ENCODE results near the gene PPP1R3D. TPM values are rescaled to one million over a fixed set of nuclear protein-coding genes. Genes with fewer than 3 reads are reported as not detected.

PPP1R3D gene
- total RNA-seq, 1 donor from 2014 or later, result 6.4 TPM

- Mint-ChIP-seq H3K4me1 (ENCODE audit: unreplicated experiment) (no peaks in the 10 kb centered on the region), H3K27me3 (no peaks in the 10 kb centered on the region), H3K27ac (no peak overlapping the region), H3K36me3 (no peaks in the 10 kb centered on the region), H3K9me3 (no peaks in the 10 kb centered on the region), H3K4me3 (no peak overlapping the region)
- no peak for DNase-seq (ENCODE audit: extremely low spot score, unreplicated experiment)
- TF ChIP-seq CTCF (conservative IDR thresholded peaks at IDR 0.05), result no peak
These were observed 27.5 kb downstream of the PPP1R3D start for GRCh38 chr20:59912609-59913008.

GRCh38 chr20:59911041-59911440 is 29.1 kb downstream of the PPP1R3D start:
- H3K4me3 Mint-ChIP-seq, result no peak overlapping the region
- H3K27me3 Mint-ChIP-seq, result peaks cover 3% of the 10 kb centered on the region
- no peaks in the 10 kb centered on the region for H3K9me3 Mint-ChIP-seq
- H3K36me3 Mint-ChIP-seq, result no peaks in the 10 kb centered on the region
- no peak for TF ChIP-seq CTCF (conservative IDR thresholded peaks at IDR 0.05)
- H3K4me1 Mint-ChIP-seq (ENCODE audit: unreplicated experiment), result no peaks in the 10 kb centered on the region
- H3K27ac Mint-ChIP-seq, result no peak overlapping the region
- no peak for DNase-seq (ENCODE audit: extremely low spot score, unreplicated experiment)

- no peak overlapping the region for H3K27ac Mint-ChIP-seq
- no peaks in the 10 kb centered on the region for H3K9me3 Mint-ChIP-seq
- TF ChIP-seq CTCF (conservative IDR thresholded peaks at IDR 0.05), result no peak
- H3K4me3 Mint-ChIP-seq, result no peak overlapping the region
- peaks cover 13% of the 10 kb centered on the region for H3K27me3 Mint-ChIP-seq
- no peaks in the 10 kb centered on the region for H3K36me3 Mint-ChIP-seq
- DNase-seq (ENCODE audit: extremely low spot score, unreplicated experiment), result no peak
- H3K4me1 Mint-ChIP-seq (ENCODE audit: unreplicated experiment), result no peaks in the 10 kb centered on the region
These were observed 31.2 kb downstream of the PPP1R3D start for GRCh38 chr20:59908855-59909254.

- Mint-ChIP-seq H3K27me3 (peaks cover 19% of the 10 kb centered on the region), H3K4me3 (no peak overlapping the region), H3K4me1 (ENCODE audit: unreplicated experiment) (no peaks in the 10 kb centered on the region), H3K9me3 (no peaks in the 10 kb centered on the region), H3K36me3 (no peaks in the 10 kb centered on the region), H3K27ac (no peak overlapping the region)
- no peak for DNase-seq (ENCODE audit: extremely low spot score, unreplicated experiment)
- no peak for TF ChIP-seq CTCF (conservative IDR thresholded peaks at IDR 0.05)
These were observed 36.5 kb downstream of the PPP1R3D start for GRCh38 chr20:59903621-59904020.

- Mint-ChIP-seq H3K9me3 (no peaks in the 10 kb centered on the region), H3K4me3 (no peak overlapping the region), H3K27ac (no peak overlapping the region), H3K36me3 (no peaks in the 10 kb centered on the region), H3K27me3 (peaks cover 19% of the 10 kb centered on the region), H3K4me1 (ENCODE audit: unreplicated experiment) (no peaks in the 10 kb centered on the region)
- TF ChIP-seq CTCF (conservative IDR thresholded peaks at IDR 0.05), result no peak
- DNase-seq (ENCODE audit: extremely low spot score, unreplicated experiment), result no peak
These were observed 37.6 kb downstream of the PPP1R3D start for GRCh38 chr20:59902470-59902869.

- no peak for TF ChIP-seq CTCF (conservative IDR thresholded peaks at IDR 0.05)
- peaks cover 5% of the 10 kb centered on the region for H3K27me3 Mint-ChIP-seq
- DNase-seq (ENCODE audit: extremely low spot score, unreplicated experiment), result no peak
- no peaks in the 10 kb centered on the region for H3K4me1 Mint-ChIP-seq (ENCODE audit: unreplicated experiment)
- H3K27ac Mint-ChIP-seq, result no peak overlapping the region
- no peaks in the 10 kb centered on the region for H3K36me3 Mint-ChIP-seq
- no peaks in the 10 kb centered on the region for H3K9me3 Mint-ChIP-seq
- no peak overlapping the region for H3K4me3 Mint-ChIP-seq
These were observed 44.2 kb downstream of the PPP1R3D start for GRCh38 chr20:59895908-59896307.

Data from type B pancreatic cell (in vitro differentiated cells).